WTC11 (cell line): ENCODE measurements around the gene MYCBPAP. TPM values are rescaled to one million over a fixed set of nuclear protein-coding genes. Genes with fewer than 3 reads are reported as not detected.

Source experiments
- ATAC-seq: fragments of 200-7000 bp; cut with Tn5 transposase; 2 replicates; pipeline ENCODE4 v1.10.0; 2021; ENCODE audit warnings: mild to moderate bottlenecking, moderate library complexity
- CTCF ChIA-PET: fragments of 300-600 bp; sonication (Branson Sonifier 250); formaldehyde crosslinking; loops from one replicate; lab custom pipeline; 2021; ENCODE audit warnings: antibody characterized with exemption; lab: Charles Lee
- POLR2A ChIA-PET: fragments of 350-600 bp; sonication (Branson Sonifier 250); formaldehyde crosslinking; loops from one replicate; lab custom pipeline; 2021; ENCODE audit warnings: antibody characterized with exemption; lab: Charles Lee
- DNase-seq: peaks from one replicate; pipeline ENCODE4 v3.0.0; 2021; ENCODE audit warnings: low spot score
- H3K27ac Mint-ChIP-seq: 2 replicates; pipeline ENCODE4 v1.8.0; 2021; ENCODE audit warnings: mixed read lengths
- H3K27me3 Mint-ChIP-seq: 2 replicates; pipeline ENCODE4 v1.8.0; 2021; ENCODE audit warnings: low read depth, mild to moderate bottlenecking, moderate library complexity, mixed read lengths
- H3K36me3 Mint-ChIP-seq: 2 replicates; pipeline ENCODE4 v1.8.0; 2021; ENCODE audit warnings: mixed read lengths
- H3K4me1 Mint-ChIP-seq: 2 replicates; pipeline ENCODE4 v1.8.0; 2022; ENCODE audit warnings: mixed read lengths
- H3K4me3 Mint-ChIP-seq: 2 replicates; pipeline ENCODE4 v1.8.0; 2021; ENCODE audit warnings: mild to moderate bottlenecking, moderate library complexity, mixed read lengths
- H3K9me3 Mint-ChIP-seq: 2 replicates; pipeline ENCODE4 v1.8.0; 2021; ENCODE audit warnings: mixed read lengths
- CTCF ChIP-seq: fragments of 200-600 bp; IDR thresholded peaks from 2 replicates; pipeline ENCODE4 v1.8.0; 2022; ENCODE audit warnings: antibody characterized with exemption
- ESRRA ChIP-seq: sonication (generic); formaldehyde crosslinking; IDR thresholded peaks from 2 replicates; pipeline ENCODE4 v1.8.1; 2022; ENCODE audit warnings: mild to moderate bottlenecking, missing genetic modification reagents, borderline replicate concordance
- FOXK1 ChIP-seq: sonication (generic); formaldehyde crosslinking; IDR thresholded peaks from 2 replicates; pipeline ENCODE4 v1.8.0; 2022; ENCODE audit warnings: mild to moderate bottlenecking, moderate library complexity, missing genetic modification reagents
- GABPB1 ChIP-seq: sonication (generic); formaldehyde crosslinking; IDR thresholded peaks from 2 replicates; pipeline ENCODE4 v1.8.1; 2023; ENCODE audit warnings: mild to moderate bottlenecking, missing genetic modification reagents
- GTF2I ChIP-seq: fragments of 250-450 bp; sonication (Bioruptor Pico); conservative IDR thresholded peaks from 2 replicates; pipeline ENCODE4 v1.4.0; 2021; ENCODE audit warnings: mild to moderate bottlenecking
- HMGA2 ChIP-seq: fragments of 250-450 bp; sonication (Bioruptor Pico); IDR thresholded peaks from 2 replicates; pipeline ENCODE4 v1.4.0; 2021; ENCODE audit warnings: mild to moderate bottlenecking, moderate library complexity
- IRF2 ChIP-seq: sonication (generic); formaldehyde crosslinking; IDR thresholded peaks from 2 replicates; pipeline ENCODE4 v1.8.0; 2022; ENCODE audit warnings: low read depth, missing genetic modification reagents, borderline replicate concordance
- JAZF1 ChIP-seq: fragments of 250-450 bp; sonication (Bioruptor Pico); IDR thresholded peaks from 2 replicates; pipeline ENCODE4 v1.9.0; 2021; ENCODE audit warnings: moderate library complexity, mild to moderate bottlenecking, inconsistent platforms
- KAT7 ChIP-seq: sonication (generic); formaldehyde crosslinking; IDR thresholded peaks from 2 replicates; pipeline ENCODE4 v1.8.1; 2023; ENCODE audit warnings: missing genetic modification reagents, mild to moderate bottlenecking, borderline replicate concordance
- NFATC4 ChIP-seq: fragments of 250-450 bp; sonication (Bioruptor Pico); IDR thresholded peaks from 2 replicates; pipeline ENCODE4 v1.9.0; 2021; ENCODE audit warnings: mild to moderate bottlenecking
- RELA ChIP-seq: sonication (generic); formaldehyde crosslinking; IDR thresholded peaks from 2 replicates; pipeline ENCODE4 v1.8.1; 2022; ENCODE audit warnings: missing genetic modification reagents, mild to moderate bottlenecking, borderline replicate concordance
- RORB ChIP-seq: fragments of 250-450 bp; sonication (Bioruptor Pico); IDR thresholded peaks from 2 replicates; pipeline ENCODE4 v1.9.0; 2021; ENCODE audit warnings: mild to moderate bottlenecking
- SOX15 ChIP-seq: fragments of 250-450 bp; sonication (Bioruptor Pico); IDR thresholded peaks from 2 replicates; pipeline ENCODE4 v1.9.0; 2021; ENCODE audit warnings: mild to moderate bottlenecking
- SP1 ChIP-seq: sonication (generic); formaldehyde crosslinking; conservative IDR thresholded peaks from 2 replicates; pipeline ENCODE4 v1.8.1; 2022; ENCODE audit warnings: missing genetic modification reagents
- TEAD4 ChIP-seq: sonication (generic); formaldehyde crosslinking; IDR thresholded peaks from 2 replicates; pipeline ENCODE4 v1.8.0; 2022; ENCODE audit warnings: mild to moderate bottlenecking, missing genetic modification reagents
- TP53 ChIP-seq: sonication (generic); formaldehyde crosslinking; IDR thresholded peaks from 2 replicates; pipeline ENCODE4 v1.8.1; 2023; ENCODE audit warnings: mild to moderate bottlenecking, missing genetic modification reagents
- ZBTB43 ChIP-seq: sonication (generic); formaldehyde crosslinking; IDR thresholded peaks from 2 replicates; pipeline ENCODE4 v1.8.1; 2023; ENCODE audit warnings: mild to moderate bottlenecking, missing genetic modification reagents
- total RNA-seq: library from RNA; stranded (reverse); gene quantifications from 3 replicates; pipeline ENCODE4 v1.2.3, GENCODE V29; 2021
- TF ChIP-seq, protein P1 (sequence below): fragments of 250-450 bp; sonication (Bioruptor Pico); IDR thresholded peaks from 2 replicates; pipeline ENCODE4 v2.1.2; 2022; ENCODE audit warnings: mild to moderate bottlenecking, moderate library complexity
- TF ChIP-seq, protein P2 (sequence below): sonication (generic); formaldehyde crosslinking; IDR thresholded peaks from 2 replicates; pipeline ENCODE4 v1.8.1; 2022; ENCODE audit warnings: mild to moderate bottlenecking, missing genetic modification reagents, moderate library complexity, borderline replicate concordance
- TF ChIP-seq, protein P3 (sequence below): sonication (generic); formaldehyde crosslinking; IDR thresholded peaks from 2 replicates; pipeline ENCODE4 v1.8.0; 2022; ENCODE audit warnings: mild to moderate bottlenecking, missing genetic modification reagents

Gene MYCBPAP
- total RNA-seq, 1 experiment from 2014 or later = 5.7 TPM

- ChIA-PET CTCF (interaction anchor here (0.5 to 2.8 kb wide), 20 partner anchors 8 to 363 kb away, joined by 3 to 42 read pairs (median 5); partner anchors contain the start of genes CHAD, LRRC59 and TMEM92), POLR2A (interaction anchor here (0.6 to 1.4 kb wide), 2 partner anchors 70 to 80 kb away, joined by 4 to 7 read pairs; partner anchors contain the start of gene CACNA1G)
- Mint-ChIP-seq H3K36me3 (peaks cover 12% of the 10 kb centered on the region), H3K4me1 (peaks cover 14% of the 10 kb centered on the region), H3K27ac (no peak overlapping the region), H3K9me3 (no peaks in the 10 kb centered on the region), H3K4me3 (peak overlapping the region; percentile 81; the same call in 1 of the 2 replicates), H3K27me3 (peaks cover 14% of the 10 kb centered on the region)
- no peak for ATAC-seq
- DNase-seq = no peak
- TF ChIP-seq SOX15 (CRISPR knock-in tag) = no peak
- no peak for TF ChIP-seq RELA (CRISPR knock-in tag)
- TF ChIP-seq, protein P1, sequence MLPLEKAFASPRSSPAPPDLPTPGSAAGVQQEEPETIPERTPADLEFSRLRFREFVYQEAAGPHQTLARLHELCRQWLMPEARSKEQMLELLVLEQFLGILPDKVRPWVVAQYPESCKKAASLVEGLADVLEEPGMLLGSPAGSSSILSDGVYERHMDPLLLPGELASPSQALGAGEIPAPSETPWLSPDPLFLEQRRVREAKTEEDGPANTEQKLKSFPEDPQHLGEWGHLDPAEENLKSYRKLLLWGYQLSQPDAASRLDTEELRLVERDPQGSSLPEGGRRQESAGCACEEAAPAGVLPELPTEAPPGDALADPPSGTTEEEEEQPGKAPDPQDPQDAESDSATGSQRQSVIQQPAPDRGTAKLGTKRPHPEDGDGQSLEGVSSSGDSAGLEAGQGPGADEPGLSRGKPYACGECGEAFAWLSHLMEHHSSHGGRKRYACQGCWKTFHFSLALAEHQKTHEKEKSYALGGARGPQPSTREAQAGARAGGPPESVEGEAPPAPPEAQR (CRISPR knock-in tag) = no peak
These were observed 28.0 kb upstream of the MYCBPAP start for GRCh38 chr17:50480142-50480764.

GRCh38 chr17:50480854-50481490 lies 27.3 kb upstream of the MYCBPAP start:
- ATAC-seq (no peak), DNase-seq (no peak)
- ChIA-PET POLR2A (no interaction called here), CTCF (interaction anchor here (2.9 to 4.7 kb wide), 2 partner anchors 21 to 84 kb away, joined by 10 to 35 read pairs; partner anchors contain the start of gene LRRC59)
- Mint-ChIP-seq H3K27ac (no peak overlapping the region), H3K27me3 (peaks cover 8% of the 10 kb centered on the region), H3K4me1 (peaks cover 14% of the 10 kb centered on the region), H3K9me3 (no peaks in the 10 kb centered on the region), H3K4me3 (no peak overlapping the region), H3K36me3 (peaks cover 16% of the 10 kb centered on the region)
- TF ChIP-seq GABPB1 (CRISPR knock-in tag) (no peak), HMGA2 (CRISPR knock-in tag) (peak; percentile 98)

- no peak for TF ChIP-seq RORB
- no peak for TF ChIP-seq ZBTB43 (CRISPR knock-in tag)
- TF ChIP-seq, protein P2, sequence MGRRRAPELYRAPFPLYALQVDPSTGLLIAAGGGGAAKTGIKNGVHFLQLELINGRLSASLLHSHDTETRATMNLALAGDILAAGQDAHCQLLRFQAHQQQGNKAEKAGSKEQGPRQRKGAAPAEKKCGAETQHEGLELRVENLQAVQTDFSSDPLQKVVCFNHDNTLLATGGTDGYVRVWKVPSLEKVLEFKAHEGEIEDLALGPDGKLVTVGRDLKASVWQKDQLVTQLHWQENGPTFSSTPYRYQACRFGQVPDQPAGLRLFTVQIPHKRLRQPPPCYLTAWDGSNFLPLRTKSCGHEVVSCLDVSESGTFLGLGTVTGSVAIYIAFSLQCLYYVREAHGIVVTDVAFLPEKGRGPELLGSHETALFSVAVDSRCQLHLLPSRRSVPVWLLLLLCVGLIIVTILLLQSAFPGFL (CRISPR knock-in tag) = no peak
- no peak for TF ChIP-seq SP1
- TF ChIP-seq NFATC4 = no peak
- no peak for TF ChIP-seq TP53 (CRISPR knock-in tag)
- TF ChIP-seq JAZF1 (CRISPR knock-in tag) = no peak
- TF ChIP-seq GTF2I (CRISPR knock-in tag) = no peak
- no peak for TF ChIP-seq CTCF
- TF ChIP-seq, protein P3, sequence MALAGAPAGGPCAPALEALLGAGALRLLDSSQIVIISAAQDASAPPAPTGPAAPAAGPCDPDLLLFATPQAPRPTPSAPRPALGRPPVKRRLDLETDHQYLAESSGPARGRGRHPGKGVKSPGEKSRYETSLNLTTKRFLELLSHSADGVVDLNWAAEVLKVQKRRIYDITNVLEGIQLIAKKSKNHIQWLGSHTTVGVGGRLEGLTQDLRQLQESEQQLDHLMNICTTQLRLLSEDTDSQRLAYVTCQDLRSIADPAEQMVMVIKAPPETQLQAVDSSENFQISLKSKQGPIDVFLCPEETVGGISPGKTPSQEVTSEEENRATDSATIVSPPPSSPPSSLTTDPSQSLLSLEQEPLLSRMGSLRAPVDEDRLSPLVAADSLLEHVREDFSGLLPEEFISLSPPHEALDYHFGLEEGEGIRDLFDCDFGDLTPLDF (CRISPR knock-in tag) = no peak
- TF ChIP-seq FOXK1 = no peak
- TF ChIP-seq KAT7 (CRISPR knock-in tag) = no peak
- no peak for TF ChIP-seq TEAD4 (CRISPR knock-in tag)
- TF ChIP-seq ESRRA (CRISPR knock-in tag) = no peak
- no peak for TF ChIP-seq IRF2 (CRISPR knock-in tag)
- TF ChIP-seq GABPB1 (CRISPR knock-in tag) = no peak
- Mint-ChIP-seq H3K36me3 (peaks cover 16% of the 10 kb centered on the region), H3K9me3 (no peaks in the 10 kb centered on the region), H3K4me3 (no peak overlapping the region), H3K27ac (no peak overlapping the region), H3K27me3 (peaks cover 5% of the 10 kb centered on the region), H3K4me1 (peaks cover 10% of the 10 kb centered on the region)
- POLR2A ChIA-PET = interaction anchor here (0.5 to 1.0 kb wide), 2 partner anchors 22 to 78 kb away, joined by 3 read pairs; partner anchors contain the start of gene CACNA1G
- CTCF ChIA-PET = interaction anchor here (0.8 to 4.7 kb wide), 8 partner anchors 20 to 144 kb away, joined by 3 to 35 read pairs (median 10); partner anchors contain the start of gene LRRC59
- ATAC-seq (no peak), DNase-seq (no peak)
These were observed 26.6 kb upstream of the MYCBPAP start for GRCh38 chr17:50481648-50482047.
